Naive thymus-derived CD4-positive, alpha-beta T cell (primary cell): ENCODE results near the gene SLC4A4. TPM values are rescaled to one million over a fixed set of nuclear protein-coding genes. Genes with fewer than 3 reads are reported as not detected.

ENCODE experiments used
- ATAC-seq: fragments of 150-1000 bp; cut with Tn5 transposase; 2 replicates; pipeline ENCODE4 v1.10.0; 2021; ENCODE audit warnings: mild to moderate bottlenecking, moderate library complexity
- CTCF ChIA-PET: fragments of 350-600 bp; sonication (Branson Sonifier 250); formaldehyde crosslinking; loops from one replicate; lab custom pipeline; 2021; ENCODE audit warnings: antibody characterized with exemption; lab: Charles Lee
- POLR2A ChIA-PET: fragments of 350-600 bp; sonication (Branson Sonifier 250); formaldehyde crosslinking; loops from one replicate; lab custom pipeline; 2021; ENCODE audit warnings: antibody characterized with exemption, inconsistent platforms; lab: Charles Lee
- DNase-seq, 9 donors: peaks; one replicate each; pipeline versions ENCODE4 v3.0.0 to v3.0.0-alpha.2; 2020 to 2022; ENCODE audit warnings: mixed read lengths in 1 of 9
- H3K27ac ChIP-seq: one replicate; pipeline ENCODE4 v1.7.0; 2013; ENCODE audit warnings: mild to moderate bottlenecking, low read depth, low read length, moderate library complexity
- H3K27me3 ChIP-seq, 2 donors: one replicate each; pipeline ENCODE4 v1.7.0; 2013; ENCODE audit warnings: low read length in 2 of 2, mild to moderate bottlenecking in 2 of 2, moderate library complexity in 2 of 2; ENCODE audit not compliant: control insufficient read depth in 2 of 2, insufficient read depth in 2 of 2
- H3K36me3 ChIP-seq, 3 experiments: 1 replicate in 2 of 3; 2 replicates in 1 of 3; pipeline ENCODE4 v1.7.0; 2013; ENCODE audit warnings: low read length in 3 of 3, mild to moderate bottlenecking in 3 of 3, moderate library complexity in 1 of 3; ENCODE audit not compliant: insufficient read depth in 3 of 3, control insufficient read depth in 2 of 3
- H3K4me1 ChIP-seq, 2 donors: one replicate each; pipeline ENCODE4 v1.7.0; 2013; ENCODE audit warnings: low read length in 2 of 2, mild to moderate bottlenecking in 2 of 2, moderate library complexity in 1 of 2; ENCODE audit not compliant: control insufficient read depth in 2 of 2, insufficient read depth in 2 of 2
- H3K4me3 ChIP-seq: 2 replicates; pipeline ENCODE4 v1.7.0; 2013; ENCODE audit warnings: mild to moderate bottlenecking, low read length
- H3K9me3 ChIP-seq, 3 experiments: 1 replicate in 2 of 3; 2 replicates in 1 of 3; pipeline ENCODE4 v1.7.0; 2013; ENCODE audit warnings: low read length in 3 of 3; ENCODE audit not compliant: control insufficient read depth in 2 of 3
- H3K27ac Mint-ChIP-seq, 9 donors: one replicate each; pipeline ENCODE4 v1.8.0; 2020 to 2022; ENCODE audit warnings: mixed read lengths in 9 of 9, mild to moderate bottlenecking in 8 of 9, moderate library complexity in 5 of 9, inconsistent platforms in 2 of 9
- H3K27me3 Mint-ChIP-seq, 5 donors: one replicate each; pipeline ENCODE4 v1.8.0; 2021 to 2022; ENCODE audit warnings: mixed read lengths in 5 of 5, mild to moderate bottlenecking in 1 of 5
- H3K36me3 Mint-ChIP-seq, 5 donors: one replicate each; pipeline ENCODE4 v1.8.0; 2020 to 2022; ENCODE audit warnings: mixed read lengths in 5 of 5, mild to moderate bottlenecking in 3 of 5, inconsistent platforms in 1 of 5
- H3K4me1 Mint-ChIP-seq, 7 donors: one replicate each; pipeline ENCODE4 v1.8.0; 2020 to 2022; ENCODE audit warnings: mixed read lengths in 7 of 7, mild to moderate bottlenecking in 3 of 7, inconsistent platforms in 1 of 7
- H3K4me3 Mint-ChIP-seq, 10 donors: one replicate each; pipeline ENCODE4 v1.8.0; 2020 to 2022; ENCODE audit warnings: mild to moderate bottlenecking in 10 of 10, mixed read lengths in 10 of 10, moderate library complexity in 6 of 10, inconsistent platforms in 2 of 10
- H3K9me3 Mint-ChIP-seq, 11 donors: one replicate each; pipeline ENCODE4 v1.8.0; 2020 to 2022; ENCODE audit warnings: mixed read lengths in 11 of 11, mild to moderate bottlenecking in 4 of 11, inconsistent platforms in 1 of 11, moderate library complexity in 1 of 11
- intact Hi-C, 2 donors: fragments of 100-400 bp; cut with micrococcal nuclease; formaldehyde crosslinking; loops; one replicate each; pipeline ENCODE4 v1.15.1; 2023
- polyA plus RNA-seq, 2 donors: library from polyadenylated mRNA; unstranded; fragments of 300-500 nt; fragmentation: Illumina TruSeq; gene quantifications; one replicate each; pipeline ENCODE4 v1.2.3, GENCODE V29; 2021
- total RNA-seq, 6 experiments: library from RNA in 5 of 6; stranded (reverse) in 5 of 6; gene quantifications; 1 replicate in 5 of 6; 2 replicates in 1 of 6; pipeline ENCODE4 v1.2.3 and lab custom pipeline; 2021 to 2026

SLC4A4 gene
- total and polyA plus RNA-seq, 7 experiments from 2014 or later: 0.36 to 2.7 (median 1.2) TPM; not detected in 4

GRCh38 chr4:71382900-71383560 lies 44.2 kb downstream of the SLC4A4 start:
- Mint-ChIP-seq H3K4me3 (no peak overlapping the region), H3K4me1 (no peaks in the 10 kb centered on the region), H3K9me3 (no peaks in the 10 kb centered on the region), H3K27me3 (peaks cover 0 to 4% (median 0%) of the 10 kb centered on the region in 5 donors), H3K27ac (no peak overlapping the region), H3K36me3 (no peaks in the 10 kb centered on the region)
- intact Hi-C loops: no loop called here
- no peak for DNase-seq
- no peak overlapping the region for H3K4me3 ChIP-seq
- ATAC-seq: no peak
- no peaks in the 10 kb centered on the region for H3K9me3 ChIP-seq
- no peaks in the 10 kb centered on the region for H3K4me1 ChIP-seq
- H3K27ac ChIP-seq: no peak overlapping the region
- no peaks in the 10 kb centered on the region for H3K36me3 ChIP-seq
- ChIA-PET POLR2A (no interaction called here), CTCF (interaction anchor here (0.6 kb wide), 1 partner anchor 929 kb away, joined by 3 read pairs; no protein-coding TSS in a partner anchor)
- H3K27me3 ChIP-seq: no peaks in the 10 kb centered on the region

DNA sequence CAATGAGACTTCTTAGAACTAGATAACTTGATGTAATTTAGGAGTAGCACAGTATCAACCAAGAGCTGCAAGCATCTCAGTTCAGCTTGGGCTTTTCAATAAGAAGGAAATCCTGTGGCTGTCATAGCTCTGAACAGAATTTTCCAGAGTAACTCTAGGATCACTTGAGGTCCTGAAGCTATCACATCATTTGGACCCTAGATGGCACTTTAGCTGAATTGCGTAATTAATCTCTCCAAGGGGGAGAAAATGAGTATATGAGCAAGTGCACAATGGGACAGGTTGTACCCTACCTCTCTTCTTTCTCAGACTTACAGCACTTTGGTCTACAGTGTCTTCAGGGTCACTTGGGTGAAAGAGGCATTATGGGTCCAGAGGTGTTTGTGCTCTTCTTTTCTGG lies 45.2 kb downstream of the SLC4A4 start:
- H3K27ac ChIP-seq: no peak overlapping the region
- POLR2A ChIA-PET: no interaction called here
- no peaks in the 10 kb centered on the region for H3K36me3 Mint-ChIP-seq
- H3K4me3 ChIP-seq: no peak overlapping the region
- no peaks in the 10 kb centered on the region for H3K4me1 ChIP-seq
- H3K9me3 Mint-ChIP-seq: no peaks in the 10 kb centered on the region
- ATAC-seq (no peak), DNase-seq (no peak)
- no peaks in the 10 kb centered on the region for H3K9me3 ChIP-seq
- intact Hi-C loops: no loop called here
- no peaks in the 10 kb centered on the region for H3K27me3 ChIP-seq
- no peaks in the 10 kb centered on the region for H3K4me1 Mint-ChIP-seq
- H3K4me3 Mint-ChIP-seq: no peak overlapping the region
- CTCF ChIA-PET: no interaction called here
- peaks cover 0 to 4% (median 0%) of the 10 kb centered on the region in 5 donors for H3K27me3 Mint-ChIP-seq
- no peak overlapping the region for H3K27ac Mint-ChIP-seq
- H3K36me3 ChIP-seq: no peaks in the 10 kb centered on the region

DNA sequence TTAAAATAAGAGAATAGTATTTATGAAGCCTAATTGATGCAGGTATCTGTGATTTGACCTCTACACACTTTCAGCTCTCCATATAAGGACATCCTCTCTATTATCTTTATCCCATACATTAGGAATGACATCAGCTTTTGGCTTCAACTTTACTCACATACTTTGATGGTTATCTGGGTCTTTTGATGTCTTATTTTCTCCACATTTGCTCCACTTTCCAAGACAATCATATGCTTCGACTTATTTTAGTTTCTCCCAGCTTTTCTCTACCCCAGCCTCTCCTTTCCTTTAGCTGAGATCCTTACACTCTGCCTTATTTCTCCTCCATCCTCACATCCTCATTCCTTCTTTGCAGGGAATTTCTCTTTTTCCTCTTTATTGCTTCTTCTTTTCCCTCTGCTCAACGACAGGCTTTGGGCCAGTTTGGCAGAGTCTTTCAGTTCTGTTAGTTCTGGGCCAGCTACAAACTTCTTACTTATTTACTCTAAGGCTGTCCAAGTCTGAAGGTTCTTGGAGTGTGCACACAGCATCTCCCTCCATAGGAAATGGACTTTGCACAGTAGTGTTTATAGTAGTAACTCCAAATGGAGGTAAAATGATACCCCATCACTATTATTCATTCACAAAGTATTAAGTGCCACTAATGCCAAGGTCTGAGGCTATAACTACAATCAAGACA lies 50.5 kb downstream of the SLC4A4 start:
- Histone ChIP-seq H3K9me3 (no peaks in the 10 kb centered on the region), H3K27ac (no peak overlapping the region), H3K36me3 (no peaks in the 10 kb centered on the region), H3K4me3 (no peak overlapping the region), H3K4me1 (no peaks in the 10 kb centered on the region), H3K27me3 (no peaks in the 10 kb centered on the region)
- DNase-seq: no peak
- Mint-ChIP-seq H3K4me1 (no peaks in the 10 kb centered on the region), H3K36me3 (no peaks in the 10 kb centered on the region), H3K27me3 (peaks cover 0 to 14% (median 5%) of the 10 kb centered on the region in 5 donors), H3K27ac (no peak overlapping the region), H3K4me3 (no peak overlapping the region), H3K9me3 (peaks cover 0 to 3% (median 0%) of the 10 kb centered on the region in 11 donors)
- CTCF ChIA-PET: no interaction called here
- POLR2A ChIA-PET: no interaction called here
- ATAC-seq: no peak
- intact Hi-C loops: no loop called here

DNA sequence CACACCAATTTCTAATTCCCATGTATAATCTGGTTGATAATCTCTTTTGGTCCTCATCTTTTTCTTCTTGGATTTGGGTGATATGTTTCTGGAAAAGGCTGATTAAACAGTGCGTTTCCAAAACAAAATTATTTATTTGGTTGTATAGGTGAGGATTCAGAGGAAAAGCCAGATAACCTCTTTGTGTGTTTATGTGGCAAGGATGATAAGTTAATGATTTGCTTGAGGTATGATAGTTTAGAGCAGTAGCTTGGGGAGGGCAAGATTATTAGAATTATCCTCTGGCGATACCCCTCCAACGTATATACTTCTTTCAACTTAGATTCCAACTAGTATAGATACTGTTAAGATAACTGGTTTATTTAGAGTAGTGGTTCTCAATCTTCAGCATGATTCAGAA lies 53.3 kb downstream of the SLC4A4 start:
- no peaks in the 10 kb centered on the region for H3K9me3 ChIP-seq
- no peak for DNase-seq
- intact Hi-C loops: no loop called here
- no peaks in the 10 kb centered on the region for H3K4me1 Mint-ChIP-seq
- no peaks in the 10 kb centered on the region for H3K27me3 ChIP-seq
- no peaks in the 10 kb centered on the region for H3K4me1 ChIP-seq
- no peak overlapping the region for H3K4me3 ChIP-seq
- H3K36me3 ChIP-seq: no peaks in the 10 kb centered on the region
- H3K27me3 Mint-ChIP-seq: peaks cover 0 to 17% (median 5%) of the 10 kb centered on the region in 5 donors
- H3K9me3 Mint-ChIP-seq: peaks cover 0 to 3% (median 0%) of the 10 kb centered on the region in 11 donors
- H3K27ac Mint-ChIP-seq: no peak overlapping the region
- no peaks in the 10 kb centered on the region for H3K36me3 Mint-ChIP-seq
- no peak overlapping the region for H3K4me3 Mint-ChIP-seq
- ATAC-seq: no peak
- no peak overlapping the region for H3K27ac ChIP-seq
- ChIA-PET POLR2A (no interaction called here), CTCF (no interaction called here)

GRCh38 chr4:71396382-71396781 lies 57.6 kb downstream of the SLC4A4 start:
- intact Hi-C loops: no loop called here
- Histone ChIP-seq H3K36me3 (no peaks in the 10 kb centered on the region), H3K27ac (no peak overlapping the region), H3K4me1 (no peaks in the 10 kb centered on the region), H3K9me3 (no peaks in the 10 kb centered on the region), H3K27me3 (no peaks in the 10 kb centered on the region), H3K4me3 (no peak overlapping the region)
- Mint-ChIP-seq H3K4me3 (no peak overlapping the region), H3K9me3 (peaks cover 0 to 3% (median 0%) of the 10 kb centered on the region in 11 donors), H3K36me3 (no peaks in the 10 kb centered on the region), H3K27ac (no peak overlapping the region), H3K27me3 (peaks cover 3 to 17% (median 5%) of the 10 kb centered on the region in 5 donors), H3K4me1 (no peaks in the 10 kb centered on the region)
- CTCF ChIA-PET: interaction anchor here (0.7 kb wide), 1 partner anchor 425 kb away, joined by 3 read pairs; no protein-coding TSS in a partner anchor
- ATAC-seq (no peak), DNase-seq (no peak)
- POLR2A ChIA-PET: no interaction called here

- H3K4me3 ChIP-seq: no peak overlapping the region
- H3K27me3 ChIP-seq: no peaks in the 10 kb centered on the region
- no peaks in the 10 kb centered on the region for H3K9me3 Mint-ChIP-seq
- H3K4me1 ChIP-seq: no peaks in the 10 kb centered on the region
- ChIA-PET CTCF (no interaction called here), POLR2A (no interaction called here)
- no peak overlapping the region for H3K27ac ChIP-seq
- intact Hi-C loops: no loop called here
- no peak overlapping the region for H3K4me3 Mint-ChIP-seq
- no peaks in the 10 kb centered on the region for H3K9me3 ChIP-seq
- DNase-seq: no peak
- no peak overlapping the region for H3K27ac Mint-ChIP-seq
- H3K27me3 Mint-ChIP-seq: peaks cover 0 to 14% (median 4%) of the 10 kb centered on the region in 5 donors
- no peak for ATAC-seq
- H3K36me3 ChIP-seq: no peaks in the 10 kb centered on the region
- H3K36me3 Mint-ChIP-seq: no peaks in the 10 kb centered on the region
- H3K4me1 Mint-ChIP-seq: no peaks in the 10 kb centered on the region
Observed at GRCh38 chr4:71400810-71401209, 62.0 kb downstream of the SLC4A4 start.

GRCh38 chr4:71402616-71403015 lies 63.8 kb downstream of the SLC4A4 start:
- H3K27ac ChIP-seq: no peak overlapping the region
- POLR2A ChIA-PET: no interaction called here

More at GRCh38 chr4:71402616-71403015, 63.8 kb downstream of the SLC4A4 start:
- H3K4me3 Mint-ChIP-seq: no peak overlapping the region
- no peak overlapping the region for H3K4me3 ChIP-seq
- intact Hi-C loops: no loop called here
- H3K4me1 Mint-ChIP-seq: no peaks in the 10 kb centered on the region
- CTCF ChIA-PET: no interaction called here
- DNase-seq (no peak), ATAC-seq (no peak)
- H3K9me3 ChIP-seq: no peaks in the 10 kb centered on the region
- H3K27ac Mint-ChIP-seq: no peak overlapping the region
- H3K27me3 Mint-ChIP-seq: peaks cover 0 to 14% (median 4%) of the 10 kb centered on the region in 5 donors
- no peaks in the 10 kb centered on the region for H3K36me3 ChIP-seq
- no peaks in the 10 kb centered on the region for H3K4me1 ChIP-seq
- no peaks in the 10 kb centered on the region for H3K36me3 Mint-ChIP-seq
- H3K9me3 Mint-ChIP-seq: no peaks in the 10 kb centered on the region
- H3K27me3 ChIP-seq: no peaks in the 10 kb centered on the region
